ENCODE results near the gene LY6G6F. TPM values are rescaled to one million over a fixed set of nuclear protein-coding genes. Genes with fewer than 3 reads are reported as not detected.

The LY6G6F gene
- total and polyA plus RNA-seq, 12 donors, result not detected

GRCh38 chr6:31701666-31702404 lies 4.8 kb upstream of the LY6G6F start:
- Histone ChIP-seq H3K4me3 (peak overlapping the region; percentile 56 to 89 (median 78)), H3K9me3 (no peaks in the 10 kb centered on the region), H3K27ac (peak overlapping the region in 9 of 10 donors; percentile 92 to 99 (median 97)), H3K4me1 (peaks cover 11 to 41% (median 22%) of the 10 kb centered on the region in 9 donors), H3K36me3 (peaks cover 0 to 45% (median 14%) of the 10 kb centered on the region in 9 donors), H3K27me3 (no peaks in the 10 kb centered on the region)
- 16 to 18% methylated on average over 7 of the region's 7 CpGs for WGBS, 2 donors
- peak in 1 of 8 donors; percentile 2 for ATAC-seq
- DNase-seq, result peak; percentile 43 to 53
- TF ChIP-seq, protein P1, sequence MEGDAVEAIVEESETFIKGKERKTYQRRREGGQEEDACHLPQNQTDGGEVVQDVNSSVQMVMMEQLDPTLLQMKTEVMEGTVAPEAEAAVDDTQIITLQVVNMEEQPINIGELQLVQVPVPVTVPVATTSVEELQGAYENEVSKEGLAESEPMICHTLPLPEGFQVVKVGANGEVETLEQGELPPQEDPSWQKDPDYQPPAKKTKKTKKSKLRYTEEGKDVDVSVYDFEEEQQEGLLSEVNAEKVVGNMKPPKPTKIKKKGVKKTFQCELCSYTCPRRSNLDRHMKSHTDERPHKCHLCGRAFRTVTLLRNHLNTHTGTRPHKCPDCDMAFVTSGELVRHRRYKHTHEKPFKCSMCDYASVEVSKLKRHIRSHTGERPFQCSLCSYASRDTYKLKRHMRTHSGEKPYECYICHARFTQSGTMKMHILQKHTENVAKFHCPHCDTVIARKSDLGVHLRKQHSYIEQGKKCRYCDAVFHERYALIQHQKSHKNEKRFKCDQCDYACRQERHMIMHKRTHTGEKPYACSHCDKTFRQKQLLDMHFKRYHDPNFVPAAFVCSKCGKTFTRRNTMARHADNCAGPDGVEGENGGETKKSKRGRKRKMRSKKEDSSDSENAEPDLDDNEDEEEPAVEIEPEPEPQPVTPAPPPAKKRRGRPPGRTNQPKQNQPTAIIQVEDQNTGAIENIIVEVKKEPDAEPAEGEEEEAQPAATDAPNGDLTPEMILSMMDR (IDR thresholded peaks at IDR 0.05), result no peak
- intact Hi-C loops (cut with DNase I), result loop anchor here in 1 of 10 donors (1.0 kb wide), 1 partner anchor 27 kb away; the partner anchor contains the start of gene DDAH2

DNA sequence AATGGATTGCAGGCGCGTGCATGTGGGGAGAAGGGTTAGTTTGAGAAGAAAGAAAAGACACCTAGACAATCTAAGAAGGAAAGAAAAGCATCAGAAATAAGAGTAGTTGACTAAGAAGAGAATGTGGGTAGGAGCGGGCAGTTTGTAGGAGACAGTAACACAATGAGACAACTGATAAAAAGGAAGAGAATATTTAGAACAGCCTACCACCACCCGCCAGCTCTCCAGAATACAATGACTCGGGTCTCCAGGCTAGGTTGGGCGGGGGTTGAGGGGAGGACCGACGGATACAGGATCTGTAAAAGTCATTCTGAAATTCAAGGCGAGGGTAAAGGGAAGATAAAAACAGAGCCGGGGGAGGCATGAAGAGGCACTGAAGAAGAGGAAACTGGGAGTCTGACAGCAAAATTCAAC lies 4.3 kb upstream of the LY6G6F start:
- intact Hi-C loops (cut with DNase I), result no loop called here
- H3K27me3 ChIP-seq, result no peaks in the 10 kb centered on the region
- peaks cover 0 to 40% (median 12%) of the 10 kb centered on the region in 9 donors for H3K36me3 ChIP-seq
- peaks cover 11 to 38% (median 22%) of the 10 kb centered on the region in 9 donors for H3K4me1 ChIP-seq
- no peaks in the 10 kb centered on the region for H3K9me3 ChIP-seq
- H3K4me3 ChIP-seq, result peak overlapping the region; percentile 56 to 89 (median 78)
- 1% methylated on average over 10 of the region's 10 CpGs for WGBS, 2 donors
- TF ChIP-seq, protein P1 (IDR thresholded peaks at IDR 0.05), result no peak
- peak overlapping the region; percentile 91 to 99 (median 96) for H3K27ac ChIP-seq
- ATAC-seq (peak; percentile 1 to 38 (median 19)), DNase-seq (no peak)

GRCh38 chr6:31702819-31703716 lies 3.6 kb upstream of the LY6G6F start, which contains the start of gene ABHD16A:
Gene ABHD16A (minus strand): TSS chr6:31703324. CDS start chr6:31703281, 43 bp downstream.
- Histone ChIP-seq H3K4me3 (peak within 1 kb of the TSS; percentile 56 to 89 (median 78)), H3K27me3 (no peaks in the 10 kb centered on the region), H3K36me3 (peaks cover 0 to 33% (median 11%) of the 10 kb centered on the region in 9 donors), H3K27ac (peak within 1 kb of the TSS; percentile 91 to 99 (median 96)), H3K4me1 (peaks cover 11 to 32% (median 22%) of the 10 kb centered on the region in 9 donors), H3K9me3 (no peaks in the 10 kb centered on the region)
- peak; percentile 98 to 99 (median 99) for ATAC-seq
- peak; percentile 99 for DNase-seq
- TF ChIP-seq, protein P1 (IDR thresholded peaks at IDR 0.05), result peak in 3 of 9 donors; percentile 12 to 28 (median 27)
- intact Hi-C loops (cut with DNase I), result no loop called here
- 0 to 1% methylated on average over 53 to 54 of the region's 54 CpGs for WGBS, 2 donors

- peaks cover 0 to 5% (median 0%) of the 10 kb centered on the region in 7 donors for H3K27me3 ChIP-seq
- TF ChIP-seq, protein P1 (IDR thresholded peaks at IDR 0.05), result no peak
Observed at GRCh38 chr6:31705931-31706330, 735 bp upstream of the LY6G6F start.

More at GRCh38 chr6:31705931-31706330, 735 bp upstream of the LY6G6F start:
- no peak overlapping the region for H3K4me3 ChIP-seq
- intact Hi-C loops (cut with DNase I), result no loop called here
- WGBS, 2 donors, result 89 to 95% methylated on average over 6 of the region's 6 CpGs
- peaks cover 11 to 24% (median 19%) of the 10 kb centered on the region in 9 donors for H3K4me1 ChIP-seq
- H3K9me3 ChIP-seq, result no peaks in the 10 kb centered on the region
- H3K27ac ChIP-seq, result no peak overlapping the region
- DNase-seq, result no peak
- no peak for ATAC-seq
- H3K36me3 ChIP-seq, result peaks cover 0 to 4% (median 0%) of the 10 kb centered on the region in 9 donors

Data from heart right ventricle (tissue), 16 donors.